CD4-positive, alpha-beta memory T cell (primary cell): Measurements from ENCODE around the gene SIPA1L3. TPM values are rescaled to one million over a fixed set of nuclear protein-coding genes. Genes with fewer than 3 reads are reported as not detected.
A peak's percentile ranks its signal among the peaks of the same experiment; 100 is the strongest.

Experiments
- CTCF ChIA-PET: fragments of 350-600 bp; sonication (Branson Sonifier 250); formaldehyde crosslinking; loops from one replicate; lab custom pipeline; 2021; ENCODE audit warnings: inconsistent platforms; ENCODE audit not compliant: partially characterized antibody; lab: Charles Lee
- POLR2A ChIA-PET: fragments of 350-600 bp; sonication (Branson Sonifier 250); formaldehyde crosslinking; loops from one replicate; lab custom pipeline; 2021; ENCODE audit not compliant: partially characterized antibody; lab: Charles Lee
- DNase-seq, 5 donors: peaks; one replicate each; pipeline versions ENCODE4 v3.0.0 to v3.0.0-alpha.2; 2020 to 2022; ENCODE audit warnings: mixed read lengths in 1 of 5
- H3K27ac ChIP-seq: one replicate; pipeline ENCODE4 v1.7.0; 2013; ENCODE audit warnings: low read depth, low read length
- H3K27me3 ChIP-seq: 2 replicates; pipeline ENCODE4 v1.7.0; 2013; ENCODE audit warnings: mild to moderate bottlenecking, low read length, moderate library complexity; ENCODE audit not compliant: insufficient read depth
- H3K36me3 ChIP-seq: 2 replicates; pipeline ENCODE4 v1.7.0; 2013; ENCODE audit warnings: mild to moderate bottlenecking, low read length, moderate library complexity; ENCODE audit not compliant: insufficient read depth
- H3K4me1 ChIP-seq: 2 replicates; pipeline ENCODE4 v1.7.0; 2013; ENCODE audit warnings: mild to moderate bottlenecking, low read length, moderate library complexity; ENCODE audit not compliant: insufficient read depth
- H3K4me3 ChIP-seq, 2 donors: one replicate each; pipeline ENCODE4 v1.7.0; 2013; ENCODE audit warnings: low read length in 2 of 2, mild to moderate bottlenecking in 1 of 2
- H3K9me3 ChIP-seq, 2 donors: one replicate each; pipeline ENCODE4 v1.7.0; 2013; ENCODE audit warnings: low read length in 2 of 2, control low read depth in 1 of 2; ENCODE audit not compliant: control insufficient read depth in 1 of 2
- H3K27ac Mint-ChIP-seq, 7 donors: one replicate each; pipeline ENCODE4 v1.8.0; 2020 to 2021; ENCODE audit warnings: mixed read lengths in 7 of 7, mild to moderate bottlenecking in 6 of 7, inconsistent platforms in 3 of 7, moderate library complexity in 3 of 7
- H3K27me3 Mint-ChIP-seq, 2 donors: one replicate each; pipeline ENCODE4 v1.8.0; 2020 to 2021; ENCODE audit warnings: mixed read lengths in 2 of 2
- H3K36me3 Mint-ChIP-seq, 2 donors: one replicate each; pipeline ENCODE4 v1.8.0; 2020 to 2021; ENCODE audit warnings: mixed read lengths in 2 of 2, inconsistent platforms in 1 of 2, mild to moderate bottlenecking in 1 of 2
- H3K4me1 Mint-ChIP-seq, 4 donors: one replicate each; pipeline ENCODE4 v1.8.0; 2020 to 2021; ENCODE audit warnings: mixed read lengths in 4 of 4, mild to moderate bottlenecking in 1 of 4
- H3K4me3 Mint-ChIP-seq, 8 donors: one replicate each; pipeline ENCODE4 v1.8.0; 2020 to 2021; ENCODE audit warnings: mixed read lengths in 8 of 8, mild to moderate bottlenecking in 7 of 8, moderate library complexity in 6 of 8, inconsistent platforms in 3 of 8
- H3K9me3 Mint-ChIP-seq, 8 donors: one replicate each; pipeline ENCODE4 v1.8.0; 2020 to 2021; ENCODE audit warnings: mixed read lengths in 8 of 8, mild to moderate bottlenecking in 5 of 8, inconsistent platforms in 3 of 8, moderate library complexity in 1 of 8
- intact Hi-C: fragments of 100-400 bp; cut with micrococcal nuclease; formaldehyde crosslinking; loops from one replicate; pipeline ENCODE4 v1.15.1; 2023
- polyA plus RNA-seq, 2 donors: library from polyadenylated mRNA; unstranded; fragments of 300-500 nt; fragmentation: Illumina TruSeq; gene quantifications; one replicate each; pipeline ENCODE4 v1.2.3, GENCODE V29; 2021
- total RNA-seq, 2 experiments: library from RNA; stranded (reverse); gene quantifications; one replicate each; pipeline ENCODE4 v1.2.3, GENCODE V29; 2021

SIPA1L3 gene
- total and polyA plus RNA-seq, 4 experiments from 2014 or later: 0.39 to 35.0 (median 17.8) TPM

- intact Hi-C loops: no loop called here
- CTCF ChIA-PET: interaction anchor here (0.6 to 5.5 kb wide), 13 partner anchors 8 to 430 kb away, joined by 3 to 25 read pairs (median 3); partner anchors contain the start of genes CATSPERG and FAM98C
- H3K27me3 Mint-ChIP-seq: peaks cover 13 to 15% of the 10 kb centered on the region in 2 donors
These were observed 327.6 kb downstream of the SIPA1L3 start for GRCh38 chr19:38234615-38235014.

GRCh38 chr19:38239816-38240215, 332.8 kb downstream of the SIPA1L3 start:
- H3K27ac Mint-ChIP-seq: no peak overlapping the region
- Histone ChIP-seq H3K36me3 (no peaks in the 10 kb centered on the region), H3K27ac (no peak overlapping the region), H3K4me3 (no peak overlapping the region), H3K4me1 (no peaks in the 10 kb centered on the region), H3K27me3 (no peaks in the 10 kb centered on the region), H3K9me3 (no peaks in the 10 kb centered on the region)
- H3K27me3 Mint-ChIP-seq: peaks cover 2 to 3% of the 10 kb centered on the region in 2 donors
- CTCF ChIA-PET: interaction anchor here (1.0 to 7.3 kb wide), 3 partner anchors 93 to 337 kb away, joined by 3 to 73 read pairs (median 4); partner anchors contain the start of genes CATSPERG and FAM98C
- intact Hi-C loops: loop anchor here (5.0 kb wide), 1 partner anchor 338 kb away; no protein-coding TSS in a partner anchor
- no peak for DNase-seq
- H3K9me3 Mint-ChIP-seq: peaks cover 0 to 2% (median 0%) of the 10 kb centered on the region in 8 donors
- peaks cover 2 to 5% (median 3%) of the 10 kb centered on the region in 4 donors for H3K4me1 Mint-ChIP-seq
- no peaks in the 10 kb centered on the region for H3K36me3 Mint-ChIP-seq
- no peak overlapping the region for H3K4me3 Mint-ChIP-seq
- POLR2A ChIA-PET: no interaction called here

More at GRCh38 chr19:38234615-38235014, 327.6 kb downstream of the SIPA1L3 start:
- Mint-ChIP-seq H3K4me1 (peaks cover 0 to 6% (median 3%) of the 10 kb centered on the region in 4 donors), H3K36me3 (no peaks in the 10 kb centered on the region), H3K4me3 (no peak overlapping the region), H3K9me3 (no peaks in the 10 kb centered on the region), H3K27ac (no peak overlapping the region)
- no peak for DNase-seq
- H3K36me3 ChIP-seq: no peaks in the 10 kb centered on the region
- H3K4me1 ChIP-seq: no peaks in the 10 kb centered on the region
- POLR2A ChIA-PET: no interaction called here
- H3K4me3 ChIP-seq: no peak overlapping the region
- no peaks in the 10 kb centered on the region for H3K27me3 ChIP-seq
- no peak overlapping the region for H3K27ac ChIP-seq
- no peaks in the 10 kb centered on the region for H3K9me3 ChIP-seq

- DNase-seq: no peak
- no peak overlapping the region for H3K4me3 ChIP-seq
- ChIA-PET CTCF (interaction anchor here (0.6 to 7.3 kb wide), 17 partner anchors 9 to 725 kb away, joined by 3 to 73 read pairs (median 4); partner anchors contain the start of genes CATSPERG, PSMD8, SPINT2 and WDR87), POLR2A (interaction anchor here (1.8 kb wide), 2 partner anchors 92 to 131 kb away, joined by 6 to 8 read pairs; partner anchors contain the start of genes CATSPERG and PSMD8)
- H3K4me1 ChIP-seq: no peaks in the 10 kb centered on the region
- Mint-ChIP-seq H3K4me1 (peaks cover 2 to 5% (median 3%) of the 10 kb centered on the region in 4 donors), H3K27ac (peak overlapping the region in 1 of 7 donors; percentile 48), H3K27me3 (peaks cover 2 to 4% of the 10 kb centered on the region in 2 donors), H3K4me3 (peak overlapping the region in 1 of 8 donors; percentile 75), H3K36me3 (no peaks in the 10 kb centered on the region), H3K9me3 (peaks cover 0 to 3% (median 0%) of the 10 kb centered on the region in 8 donors)
- no peaks in the 10 kb centered on the region for H3K9me3 ChIP-seq
- no peak overlapping the region for H3K27ac ChIP-seq
- intact Hi-C loops: loop anchor here (5.0 kb wide), 1 partner anchor 341 kb away; no protein-coding TSS in a partner anchor
- no peaks in the 10 kb centered on the region for H3K27me3 ChIP-seq
- H3K36me3 ChIP-seq: no peaks in the 10 kb centered on the region
These were observed 336.3 kb downstream of the SIPA1L3 start for GRCh38 chr19:38243279-38243673.

- no peaks in the 10 kb centered on the region for H3K36me3 Mint-ChIP-seq
- H3K9me3 ChIP-seq: no peaks in the 10 kb centered on the region
- H3K27me3 ChIP-seq: no peaks in the 10 kb centered on the region
- peaks cover 0 to 4% of the 10 kb centered on the region in 2 donors for H3K27me3 Mint-ChIP-seq
- no peak overlapping the region for H3K4me3 Mint-ChIP-seq
- H3K4me1 ChIP-seq: no peaks in the 10 kb centered on the region
- H3K9me3 Mint-ChIP-seq: peaks cover 0 to 1% (median 0%) of the 10 kb centered on the region in 8 donors
- H3K36me3 ChIP-seq: no peaks in the 10 kb centered on the region
- intact Hi-C loops: no loop called here
- peaks cover 2 to 5% (median 3%) of the 10 kb centered on the region in 4 donors for H3K4me1 Mint-ChIP-seq
- POLR2A ChIA-PET: interaction anchor here (0.7 kb wide), 1 partner anchor 196 kb away, joined by 3 read pairs; no protein-coding TSS in a partner anchor
- CTCF ChIA-PET: interaction anchor here (0.6 to 7.3 kb wide), 4 partner anchors 32 to 344 kb away, joined by 3 to 73 read pairs (median 3); partner anchors contain the start of gene CATSPERG
- no peak overlapping the region for H3K4me3 ChIP-seq
- no peak for DNase-seq
- H3K27ac Mint-ChIP-seq: no peak overlapping the region
- no peak overlapping the region for H3K27ac ChIP-seq
These were observed 339.0 kb downstream of the SIPA1L3 start for GRCh38 chr19:38245826-38246498.

- ChIA-PET CTCF (interaction anchor here (1.0 to 7.3 kb wide), 3 partner anchors 11 to 86 kb away, joined by 3 to 73 read pairs (median 3); partner anchors contain the start of gene CATSPERG), POLR2A (no interaction called here)
- H3K4me1 Mint-ChIP-seq: peaks cover 2 to 5% (median 4%) of the 10 kb centered on the region in 4 donors
- intact Hi-C loops: no loop called here
- peaks cover 6 to 7% of the 10 kb centered on the region in 2 donors for H3K27me3 Mint-ChIP-seq
- DNase-seq: no peak
- H3K36me3 Mint-ChIP-seq: no peaks in the 10 kb centered on the region
- H3K4me3 ChIP-seq: no peak overlapping the region
- peaks cover 0 to 1% (median 0%) of the 10 kb centered on the region in 8 donors for H3K9me3 Mint-ChIP-seq
- no peaks in the 10 kb centered on the region for H3K36me3 ChIP-seq
- H3K4me3 Mint-ChIP-seq: no peak overlapping the region
- H3K4me1 ChIP-seq: no peaks in the 10 kb centered on the region
- no peaks in the 10 kb centered on the region for H3K27me3 ChIP-seq
- H3K9me3 ChIP-seq: no peaks in the 10 kb centered on the region
- no peak overlapping the region for H3K27ac ChIP-seq
- H3K27ac Mint-ChIP-seq: no peak overlapping the region
These were observed 340.1 kb downstream of the SIPA1L3 start for GRCh38 chr19:38247126-38247525.

- no peaks in the 10 kb centered on the region for H3K36me3 ChIP-seq
These were observed 340.8 kb downstream of the SIPA1L3 start for GRCh38 chr19:38247734-38248268.

More at GRCh38 chr19:38247734-38248268, 340.8 kb downstream of the SIPA1L3 start:
- DNase-seq: no peak
- Mint-ChIP-seq H3K36me3 (no peaks in the 10 kb centered on the region), H3K9me3 (peaks cover 0 to 1% (median 0%) of the 10 kb centered on the region in 8 donors), H3K4me3 (no peak overlapping the region), H3K27ac (no peak overlapping the region), H3K27me3 (peaks cover 6 to 7% of the 10 kb centered on the region in 2 donors), H3K4me1 (peaks cover 2 to 5% (median 4%) of the 10 kb centered on the region in 4 donors)
- H3K4me3 ChIP-seq: no peak overlapping the region
- ChIA-PET POLR2A (no interaction called here), CTCF (interaction anchor here (1.0 to 1.1 kb wide), 2 partner anchors 12 to 88 kb away, joined by 3 read pairs; partner anchors contain the start of gene CATSPERG)
- no peaks in the 10 kb centered on the region for H3K27me3 ChIP-seq
- no peaks in the 10 kb centered on the region for H3K9me3 ChIP-seq
- no peaks in the 10 kb centered on the region for H3K4me1 ChIP-seq
- no peak overlapping the region for H3K27ac ChIP-seq
- intact Hi-C loops: no loop called here
